ENCODE data around the gene EFHD2.
A peak's percentile ranks its signal among the peaks of the same experiment; 100 is the strongest.
"Not testable (repeated sequence)": the region's sequence is repeated elsewhere in the genome, so short reads cannot be mapped to it uniquely, and the experiment has no call there.

The EFHD2 gene

DNA sequence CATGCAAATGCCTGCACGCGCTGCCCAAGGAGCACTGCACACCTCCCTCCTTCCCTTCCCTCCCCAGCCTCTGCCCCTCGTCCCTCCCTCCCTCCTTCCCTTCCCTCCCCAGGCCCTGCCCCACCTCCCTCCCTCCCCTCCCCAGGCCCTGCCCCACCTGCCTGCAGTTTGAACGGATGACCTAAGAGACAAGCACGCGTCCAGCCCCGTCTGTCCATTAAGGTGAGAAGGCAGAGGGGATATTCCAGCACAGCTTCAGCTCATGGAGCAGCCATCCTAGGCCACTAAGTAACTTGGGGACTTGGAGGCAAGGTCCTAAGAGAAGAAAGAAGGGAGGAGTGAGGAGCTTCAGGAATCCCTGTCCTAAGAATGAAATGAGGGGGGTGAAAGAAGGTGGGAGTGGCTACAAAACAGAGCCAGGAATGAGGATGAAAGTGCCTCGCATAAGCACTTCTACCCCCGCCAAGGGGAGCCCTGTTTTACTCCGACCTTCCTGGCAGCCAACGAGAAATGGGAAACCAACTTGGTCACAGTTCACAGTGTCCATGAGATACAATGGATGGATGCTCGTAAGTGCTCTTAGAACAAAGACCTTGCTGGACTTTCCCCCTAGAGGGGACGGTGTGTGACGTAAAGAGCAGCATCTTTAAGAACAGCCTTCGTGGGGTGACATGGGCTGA, 21.3 kb upstream of the EFHD2 start:
- DNase-seq: no peak

DNA sequence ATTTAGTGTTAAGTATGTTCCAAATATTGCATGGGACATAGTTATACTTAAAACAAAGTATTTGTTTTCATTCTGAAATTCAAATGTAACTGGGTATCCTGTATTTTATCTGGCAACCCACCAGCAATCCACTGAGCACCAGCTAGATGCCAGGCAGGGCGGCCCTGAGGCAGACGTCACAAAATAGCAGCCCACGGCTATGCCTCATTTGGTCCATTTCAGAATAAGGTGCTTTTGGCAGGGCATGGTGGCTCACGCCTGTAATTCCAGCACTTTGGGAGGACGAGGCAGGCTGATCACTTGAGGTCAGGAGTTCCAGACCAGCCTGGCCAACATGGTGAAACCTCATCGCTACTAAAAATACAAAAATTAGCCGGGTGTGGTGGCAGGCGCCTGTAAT, 19.9 kb upstream of the EFHD2 start:
- DNase-seq: not testable (repeated sequence)

DNA sequence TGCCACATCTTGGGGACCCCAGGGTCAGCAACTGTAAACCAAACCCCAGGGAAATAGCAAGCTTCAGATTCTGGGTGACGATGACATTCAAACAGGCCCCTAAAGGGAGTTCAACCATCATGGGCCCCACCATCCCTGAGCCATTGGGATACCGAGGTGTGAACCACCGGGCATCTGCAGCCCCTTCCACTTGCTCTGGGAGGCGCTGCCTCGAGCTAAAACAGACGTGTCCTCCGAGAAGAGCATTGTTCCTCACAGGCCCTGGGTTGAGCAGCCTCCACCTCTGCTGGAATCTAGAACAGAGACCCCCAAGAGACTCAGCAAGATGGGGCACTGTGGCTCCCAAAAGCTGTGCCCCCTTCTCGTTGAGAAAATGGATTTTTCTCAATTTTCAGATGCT, 19.0 kb upstream of the EFHD2 start:
- no peak for DNase-seq

DNA sequence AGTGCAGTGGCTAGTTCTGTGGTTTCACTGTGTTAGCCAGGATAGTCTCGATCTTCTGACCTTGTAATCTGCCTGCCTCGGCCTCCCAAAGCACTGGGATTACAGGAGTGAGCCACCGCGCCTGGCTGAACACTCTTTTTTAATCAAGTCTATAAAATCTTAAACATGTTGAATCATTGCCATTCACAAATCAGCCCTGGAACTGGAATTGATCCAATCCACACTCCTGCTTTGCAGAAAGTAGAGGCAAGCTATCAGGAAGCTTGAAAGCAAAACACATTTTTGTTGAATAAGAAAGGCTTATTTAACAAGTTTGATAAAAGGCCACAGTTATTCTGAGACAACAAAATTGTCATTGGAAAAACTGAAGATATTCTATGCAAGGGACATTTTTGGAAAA, 18.3 kb upstream of the EFHD2 start:
- no peak for DNase-seq

DNA sequence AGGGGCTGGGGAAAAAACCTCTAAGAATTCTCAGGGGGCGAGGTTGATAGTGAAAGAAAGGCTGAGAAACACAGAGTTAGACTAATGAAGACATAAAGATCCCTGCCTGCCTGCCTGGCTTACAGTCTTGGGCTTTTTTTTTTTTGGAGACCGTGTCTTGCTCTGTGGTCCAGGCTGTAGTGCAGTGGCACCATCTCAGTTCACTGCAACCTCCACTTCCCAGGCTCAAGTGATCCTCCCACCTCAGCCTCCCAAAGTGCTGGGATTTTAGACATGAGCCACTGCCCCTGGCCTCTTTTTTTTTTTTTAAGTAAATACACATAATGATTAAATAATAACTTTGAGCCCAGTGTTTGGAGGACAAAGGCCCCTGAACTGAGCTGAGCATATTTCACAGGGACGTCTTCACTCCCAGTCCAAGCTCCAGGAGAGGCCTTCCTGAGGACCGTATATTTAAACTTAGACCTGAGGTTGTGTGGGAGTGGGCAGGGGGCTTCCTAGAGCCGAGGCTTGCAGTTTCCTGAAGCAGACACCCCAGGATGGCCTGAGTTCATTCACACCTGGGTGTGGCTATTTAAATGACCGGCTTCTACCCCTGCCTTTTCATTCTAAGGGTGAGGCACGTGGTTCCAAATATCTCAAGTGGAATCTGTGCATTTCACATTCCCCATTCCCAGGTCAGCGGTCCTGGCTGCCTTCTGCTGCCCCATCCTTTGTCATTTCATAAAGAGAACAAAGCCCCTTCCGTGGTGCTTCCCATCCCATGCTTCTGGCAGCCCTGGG, 16.0 kb upstream of the EFHD2 start:
- no peak for DNase-seq

DNA sequence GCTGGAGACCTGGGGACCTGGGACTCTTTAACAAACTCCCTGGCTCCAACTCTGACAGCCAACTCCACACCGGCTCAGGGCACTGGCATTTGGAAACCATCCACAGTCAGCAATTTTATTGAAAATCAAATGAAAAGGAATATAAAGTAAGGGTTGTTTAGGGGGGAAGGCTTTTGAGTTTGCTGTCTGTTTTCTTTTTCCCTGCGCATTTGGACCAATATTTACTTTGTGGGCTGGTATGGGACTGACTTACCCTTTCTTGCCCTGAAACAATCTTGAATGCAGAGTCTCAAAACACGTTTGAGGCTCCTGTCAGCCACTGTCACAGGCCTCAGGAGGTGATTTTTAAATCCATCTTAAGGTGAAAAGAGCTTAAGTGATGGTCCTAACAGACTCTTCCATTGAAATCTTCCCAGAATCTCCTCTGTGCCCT, 15.4 kb upstream of the EFHD2 start:
- DNase-seq: no peak

DNA sequence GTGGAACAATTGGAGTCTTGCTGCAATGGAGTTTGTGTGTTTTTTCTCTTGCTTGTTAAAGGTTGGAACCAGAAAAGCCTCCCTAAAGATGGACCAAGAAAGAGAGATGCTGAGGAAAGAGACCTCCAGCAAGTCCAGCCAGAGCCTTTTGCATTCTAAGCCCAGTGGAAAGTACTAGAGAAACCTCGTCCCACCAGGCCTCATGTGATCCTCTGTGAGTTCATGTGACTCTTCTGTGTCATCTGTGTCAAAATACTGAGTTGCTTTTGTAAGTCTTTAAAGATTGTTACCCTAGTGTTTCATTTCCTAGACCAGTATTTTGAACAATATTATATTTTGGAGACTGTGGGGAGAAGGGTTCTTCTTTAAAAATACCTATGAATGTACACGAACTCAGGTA, 12.5 kb upstream of the EFHD2 start:
- no peak for DNase-seq

DNA sequence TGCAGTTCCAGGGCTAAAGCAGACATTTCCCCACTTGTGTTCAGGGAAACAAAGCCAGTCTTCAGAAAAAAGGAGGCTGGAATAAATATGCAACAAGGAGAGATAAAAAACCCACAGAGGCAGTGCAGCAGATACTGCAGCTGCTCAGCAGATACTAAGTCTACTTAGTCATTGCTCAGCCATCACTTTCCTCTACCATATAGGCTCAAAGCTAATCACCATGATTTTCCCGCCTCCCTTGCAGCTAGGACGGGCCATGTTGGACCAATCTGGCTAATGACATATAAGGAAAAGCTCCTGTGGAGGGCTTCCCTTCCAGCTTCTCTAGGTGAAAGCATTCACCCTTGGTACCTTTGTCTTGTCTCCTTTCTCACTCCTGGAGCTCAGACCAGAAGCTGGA, 10.0 kb upstream of the EFHD2 start:
- DNase-seq: no peak

DNA sequence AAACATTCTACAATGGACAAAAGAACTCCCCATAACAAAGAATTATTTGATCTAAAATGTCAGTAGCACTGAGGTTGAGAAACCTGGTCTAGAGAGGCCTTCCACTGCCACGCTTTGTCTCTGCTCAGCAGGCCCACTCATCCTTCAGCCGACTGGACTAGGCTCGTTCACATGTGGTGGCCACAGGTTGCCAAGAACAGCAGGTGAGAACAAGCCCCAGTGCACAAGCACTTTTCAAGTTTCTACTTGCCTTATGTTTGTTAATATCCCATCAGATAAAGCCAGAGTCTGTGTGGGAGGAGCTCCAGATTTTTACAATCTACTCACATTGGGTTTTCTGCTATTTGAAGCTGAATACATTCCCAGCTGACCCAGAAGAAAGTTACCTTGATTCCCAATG, 9.1 kb upstream of the EFHD2 start:
- DNase-seq: no peak

DNA sequence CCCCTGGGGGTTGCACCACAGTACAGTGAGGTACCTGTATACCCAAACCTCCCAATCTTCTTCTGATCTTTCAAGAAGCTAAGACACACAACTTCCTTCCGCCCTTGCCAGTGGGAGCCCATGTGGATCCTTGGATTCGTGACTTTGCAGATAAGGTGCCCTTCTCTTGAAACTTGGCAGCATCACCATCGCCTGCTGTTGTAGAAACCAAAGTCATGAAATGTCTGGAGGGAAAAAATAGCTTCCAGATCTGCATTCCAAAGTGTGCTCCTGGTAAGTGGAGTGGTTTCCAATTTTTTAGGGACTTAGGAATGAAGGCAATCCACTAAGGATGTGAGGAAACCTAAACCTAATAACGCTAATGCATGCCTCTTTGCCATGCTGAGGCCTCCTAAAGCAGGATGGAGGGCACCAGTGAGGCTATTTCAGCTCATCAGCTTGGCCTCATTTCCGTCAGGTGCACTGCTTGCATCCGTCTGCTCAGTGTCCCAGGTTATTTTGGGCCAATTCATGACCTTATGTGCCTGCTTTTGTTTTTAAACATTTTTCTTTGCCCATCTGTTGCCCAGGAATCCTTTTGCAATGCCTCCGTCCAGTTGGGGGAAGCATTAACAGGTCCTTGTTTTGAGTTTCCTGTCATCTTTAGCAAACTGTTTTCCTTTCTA, 8.2 kb upstream of the EFHD2 start:
- DNase-seq: no peak

DNA sequence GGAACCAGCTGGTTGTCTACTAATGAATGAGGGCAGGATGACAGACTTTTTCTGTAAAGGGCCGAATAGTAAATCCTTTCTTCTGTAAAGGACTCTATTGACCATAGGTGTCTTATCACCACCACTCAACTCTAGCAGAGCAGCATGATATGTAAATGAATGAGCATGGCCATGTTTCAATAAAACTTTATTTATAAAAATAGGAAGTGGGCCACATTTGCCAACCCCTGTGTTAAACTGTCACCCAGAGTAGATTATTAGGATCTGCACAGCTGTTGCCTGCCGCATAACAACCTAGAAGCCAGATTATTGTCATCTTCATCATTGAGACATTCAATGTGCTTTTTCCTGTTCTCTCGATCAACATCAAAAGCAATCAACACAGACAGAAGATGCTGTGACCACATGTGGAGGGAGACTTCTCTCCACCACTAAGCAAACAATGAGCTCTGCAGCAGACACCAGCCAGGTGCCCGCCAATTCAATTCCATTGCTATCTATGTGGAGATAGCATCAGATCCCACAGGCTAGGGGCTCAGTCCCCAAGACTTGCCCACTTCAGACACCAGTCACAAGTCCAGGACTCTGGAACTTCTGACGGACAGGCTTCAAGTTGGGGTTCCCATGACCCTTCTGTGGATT, 6.8 kb upstream of the EFHD2 start:
- DNase-seq: no peak

DNA sequence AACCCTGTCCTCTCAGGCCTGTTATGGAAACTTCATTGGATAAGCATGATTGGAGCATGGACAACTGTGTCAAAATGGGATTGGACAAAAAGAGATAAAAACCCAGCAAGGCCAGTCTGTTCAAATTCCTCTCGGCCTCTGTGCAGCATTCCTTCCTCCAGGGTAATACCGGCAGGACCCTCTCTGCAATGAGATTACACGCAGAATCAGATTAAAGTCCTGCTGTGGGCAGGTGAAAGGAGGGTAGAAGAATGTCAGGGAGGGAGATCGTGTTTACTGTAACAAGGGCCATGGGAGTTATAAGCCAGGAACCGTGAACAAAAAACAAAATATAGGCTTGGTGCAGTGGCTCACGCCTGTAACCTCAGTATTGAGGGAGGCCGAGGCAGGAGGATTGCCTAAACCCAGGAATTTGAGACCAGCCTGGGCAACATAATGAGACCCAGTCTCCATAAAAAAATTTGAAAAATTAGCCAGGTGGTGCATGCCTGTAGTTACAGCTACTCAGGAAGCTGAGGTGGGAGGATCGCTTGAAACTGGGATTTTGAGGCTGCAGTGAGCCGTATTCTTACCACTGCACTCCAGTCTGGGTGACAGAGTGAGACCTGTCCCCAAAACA, 5.6 kb upstream of the EFHD2 start:
- no peak for DNase-seq

DNA sequence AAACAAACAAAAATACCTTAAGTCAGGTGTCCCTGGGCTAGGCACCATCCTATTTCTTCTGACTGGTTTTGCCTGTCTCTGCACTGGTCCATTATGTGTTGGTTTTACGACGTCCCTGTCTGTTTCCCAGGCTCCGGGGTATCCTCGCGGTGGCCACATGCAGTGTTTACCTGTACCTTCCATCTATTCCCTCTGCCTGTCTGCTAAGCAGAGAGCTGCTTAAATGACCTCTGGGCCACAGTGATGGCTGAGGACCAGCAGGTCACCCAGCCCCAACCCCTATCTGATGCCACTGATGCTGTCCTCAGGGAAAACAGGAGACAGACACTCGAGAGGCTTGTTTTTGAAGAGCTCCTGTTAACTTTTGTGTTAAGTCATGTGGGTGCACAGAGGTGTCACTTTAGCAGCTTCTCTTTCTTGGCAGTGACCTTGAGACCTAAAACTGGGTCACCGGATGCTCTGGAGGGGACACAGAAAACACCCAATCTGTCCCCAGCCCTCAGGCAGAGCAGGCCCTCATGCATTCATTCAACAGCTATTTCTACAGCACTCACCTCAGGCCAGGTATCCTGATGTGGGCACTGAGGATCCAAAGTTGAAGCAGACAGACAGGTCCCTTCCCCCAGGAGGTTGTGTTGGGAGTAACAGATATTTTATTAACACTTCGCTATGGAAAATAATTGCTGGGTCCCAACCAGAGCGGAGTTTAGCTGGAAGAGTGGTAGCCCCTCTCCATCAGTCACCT, 4.4 kb upstream of the EFHD2 start:
- DNase-seq: no peak

DNA sequence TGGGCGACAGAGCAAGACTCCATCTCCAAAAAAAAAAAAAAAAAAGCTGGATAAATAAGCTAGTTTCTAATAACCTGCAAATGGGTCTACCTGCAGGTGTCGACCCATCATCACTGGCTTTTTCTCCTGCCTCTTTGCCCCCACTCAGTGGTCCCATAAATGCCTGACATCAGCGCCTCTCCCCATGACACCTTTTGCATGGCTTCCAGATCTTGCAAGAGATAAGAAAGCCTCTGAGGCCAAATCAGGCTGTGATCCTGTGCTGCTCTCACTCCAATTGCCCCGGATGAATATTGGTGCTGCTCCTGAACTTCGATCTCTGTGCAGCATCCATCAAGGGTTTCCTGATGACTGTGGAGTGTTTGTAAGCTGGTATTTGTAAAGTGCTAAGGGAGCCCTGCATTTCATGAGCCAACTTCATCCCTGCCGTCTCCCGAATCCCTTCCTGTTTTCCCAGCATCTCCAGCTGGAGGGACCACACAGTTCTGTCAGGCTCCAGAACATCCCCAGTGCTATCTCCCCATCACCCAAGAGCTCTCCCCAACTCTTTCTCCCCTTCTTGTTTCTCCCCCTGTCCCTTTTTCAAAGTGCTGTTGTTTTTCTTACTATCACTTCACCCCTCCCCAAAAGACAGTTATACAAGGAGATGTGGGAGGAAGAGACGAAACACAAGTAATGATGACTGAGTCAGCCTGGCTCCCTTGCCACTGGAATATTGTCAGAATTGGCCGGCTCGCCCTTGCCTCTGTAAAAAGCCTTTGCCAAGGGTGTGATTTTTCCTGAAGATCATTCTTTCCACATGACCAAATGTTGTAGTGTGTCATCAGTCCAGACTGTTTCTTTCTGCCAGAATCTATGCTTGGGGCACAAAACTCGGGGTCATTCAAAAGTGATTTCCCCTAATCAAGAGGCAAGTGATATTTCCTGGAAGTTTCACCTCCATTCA, 2.8 kb upstream of the EFHD2 start:
- no peak for DNase-seq

DNA sequence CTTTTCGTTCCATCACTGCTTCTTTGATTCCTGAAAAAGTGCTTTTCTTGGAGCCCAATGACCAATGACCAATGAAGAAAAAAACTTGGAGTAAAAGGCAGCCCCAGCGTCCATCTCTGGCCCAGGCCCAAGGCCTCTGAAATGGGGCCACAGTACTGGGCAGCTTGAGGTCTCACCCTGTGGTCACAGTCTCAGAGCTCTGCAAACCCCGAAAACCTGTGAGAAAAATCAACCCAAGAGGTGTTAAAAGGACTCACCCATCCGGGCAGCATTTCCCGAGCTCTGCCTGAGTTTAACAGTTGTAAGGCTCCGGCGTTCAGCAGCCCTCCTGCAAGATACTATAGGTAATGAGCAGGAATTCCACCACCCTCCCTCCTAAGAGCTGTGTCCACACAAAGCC, 2.1 kb upstream of the EFHD2 start:
- DNase-seq: no peak

DNA sequence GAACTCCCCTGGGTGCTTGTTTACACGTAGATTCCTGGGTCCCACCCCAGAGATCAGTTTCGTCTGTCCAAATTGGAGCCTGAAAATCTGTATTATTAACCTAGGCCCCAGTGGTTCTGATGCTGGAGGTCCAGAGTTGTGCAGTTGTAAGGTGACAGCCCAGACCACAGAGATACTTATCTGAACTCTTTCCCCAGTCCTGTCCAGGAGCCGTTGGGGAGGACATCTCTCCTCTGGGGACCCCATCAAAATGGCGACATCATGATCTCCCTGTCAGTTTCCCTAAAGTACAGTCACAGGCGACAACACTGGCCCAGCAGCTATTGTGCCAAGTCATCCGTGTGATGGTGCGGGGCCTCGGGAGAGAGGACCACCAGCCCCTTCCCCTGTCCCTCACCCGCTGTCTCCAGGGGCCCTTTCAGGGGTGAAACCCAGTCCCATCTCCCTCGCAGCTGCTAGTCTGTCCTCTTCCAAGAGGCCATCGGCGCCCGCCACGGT, 749 bp upstream of the EFHD2 start:
- no peak for DNase-seq

DNA sequence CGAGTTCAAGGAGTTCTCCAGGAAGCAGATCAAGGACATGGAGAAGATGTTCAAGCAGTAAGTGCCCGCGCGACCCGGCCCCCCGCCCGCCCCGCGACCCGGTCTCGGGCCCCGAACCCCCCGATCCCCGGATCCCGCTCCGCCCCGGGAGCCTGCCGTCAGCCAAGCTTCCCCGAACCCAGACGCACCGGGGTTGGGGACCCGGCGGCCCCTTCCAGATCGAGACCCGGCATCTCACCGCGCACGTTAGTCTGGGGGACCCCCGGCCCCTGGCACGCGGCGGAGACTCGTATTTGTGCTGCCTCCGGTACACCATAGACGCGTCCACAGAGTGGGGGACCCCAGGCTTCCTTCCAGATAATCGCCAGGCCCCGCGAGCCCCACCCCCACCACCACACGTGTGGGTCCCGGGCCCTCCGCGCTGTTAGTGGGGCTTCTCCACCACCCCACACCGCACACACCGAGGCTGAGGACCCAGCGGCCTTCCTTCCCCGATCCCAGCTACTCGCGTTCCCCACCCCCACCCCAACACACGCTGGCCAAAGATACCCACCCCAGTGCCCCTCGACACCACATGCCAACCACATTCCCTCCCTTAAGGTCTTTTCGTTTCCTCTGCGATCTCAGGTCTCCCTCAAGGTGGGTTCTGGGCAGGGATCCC, 665 bp downstream of the EFHD2 start:
- DNase-seq: peak; percentile 51

DNA sequence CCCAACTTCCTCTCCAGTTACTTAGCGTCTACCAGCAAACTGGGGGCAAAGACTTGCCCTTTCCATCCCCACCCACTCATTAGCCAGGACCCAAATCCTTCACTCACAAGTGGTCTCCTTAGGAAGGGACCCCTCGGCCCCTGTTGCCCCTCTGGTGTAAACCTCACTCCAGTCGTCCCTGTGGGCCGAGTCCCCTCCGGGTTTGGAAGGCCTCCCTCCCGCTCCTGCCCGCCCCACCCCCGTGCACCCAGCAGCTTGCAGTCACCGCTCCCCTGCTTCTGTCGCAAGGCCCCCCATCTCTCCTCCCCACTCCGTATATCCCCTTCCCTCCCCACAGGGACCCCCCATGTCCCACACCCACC, 1.2 kb downstream of the EFHD2 start:
- no peak for DNase-seq

DNA sequence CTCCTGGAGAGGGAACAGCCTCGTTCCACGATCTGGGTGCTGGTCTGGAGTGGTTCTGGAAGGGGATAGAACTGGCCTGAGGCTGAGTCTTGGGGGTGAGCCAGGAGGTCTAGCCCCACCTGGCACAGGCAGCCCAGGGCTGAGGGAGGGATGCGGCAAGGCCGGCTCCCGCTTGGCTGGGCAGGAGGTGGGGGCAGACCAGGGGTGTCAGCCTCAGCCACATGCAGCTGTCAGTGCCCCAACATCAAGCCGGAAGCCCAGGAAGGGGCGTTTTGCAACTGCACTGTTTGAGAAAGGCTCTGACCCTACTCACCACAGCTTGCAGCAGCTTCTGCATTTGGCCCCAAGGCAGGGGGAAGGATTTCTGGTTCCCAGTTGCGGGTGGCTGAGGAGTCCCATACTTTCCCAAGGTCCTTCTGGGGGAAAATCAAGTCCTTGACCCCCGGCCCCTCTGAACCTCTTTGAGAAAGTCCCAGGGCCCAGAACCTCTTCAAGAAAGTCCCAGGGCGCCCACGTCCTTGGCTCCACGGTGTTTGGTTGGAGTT, 2.0 kb downstream of the EFHD2 start:
- no peak for DNase-seq

DNA sequence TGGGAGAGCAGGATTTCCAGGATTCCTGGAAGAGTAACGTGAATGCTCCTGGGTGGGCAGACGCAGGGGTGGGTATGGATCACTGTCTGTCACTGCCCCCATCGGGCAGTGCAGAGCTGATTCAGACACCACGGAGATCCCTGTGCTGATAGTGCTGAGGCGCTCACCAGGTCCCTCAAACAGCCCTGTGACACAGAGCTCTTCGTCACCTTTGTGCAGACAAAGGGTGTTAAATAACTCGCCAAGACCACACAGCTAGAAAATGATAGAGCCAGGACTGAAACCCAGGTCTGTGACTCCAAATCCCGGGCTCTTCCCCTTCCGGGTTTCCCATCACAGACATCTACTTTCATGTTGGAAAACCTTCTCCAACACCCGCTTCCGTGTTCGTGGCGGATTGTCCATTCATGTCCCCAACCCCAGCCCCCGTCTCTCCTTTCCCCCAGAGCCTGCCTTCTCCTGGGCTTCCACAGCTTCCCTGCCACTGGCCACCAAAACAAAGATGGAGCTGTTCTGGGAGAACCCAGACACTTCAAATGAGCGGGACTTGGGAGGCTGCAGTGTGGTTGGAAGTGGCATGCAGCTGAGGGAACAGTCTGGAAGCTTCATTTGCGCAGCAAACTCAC, 2.6 kb downstream of the EFHD2 start:
- DNase-seq: no peak
